ENCODE data around the gene SNTN.
"Not testable (repeated sequence)": the region's sequence is repeated elsewhere in the genome, so short reads cannot be mapped to it uniquely, and the experiment has no call there.

The SNTN gene

DNA sequence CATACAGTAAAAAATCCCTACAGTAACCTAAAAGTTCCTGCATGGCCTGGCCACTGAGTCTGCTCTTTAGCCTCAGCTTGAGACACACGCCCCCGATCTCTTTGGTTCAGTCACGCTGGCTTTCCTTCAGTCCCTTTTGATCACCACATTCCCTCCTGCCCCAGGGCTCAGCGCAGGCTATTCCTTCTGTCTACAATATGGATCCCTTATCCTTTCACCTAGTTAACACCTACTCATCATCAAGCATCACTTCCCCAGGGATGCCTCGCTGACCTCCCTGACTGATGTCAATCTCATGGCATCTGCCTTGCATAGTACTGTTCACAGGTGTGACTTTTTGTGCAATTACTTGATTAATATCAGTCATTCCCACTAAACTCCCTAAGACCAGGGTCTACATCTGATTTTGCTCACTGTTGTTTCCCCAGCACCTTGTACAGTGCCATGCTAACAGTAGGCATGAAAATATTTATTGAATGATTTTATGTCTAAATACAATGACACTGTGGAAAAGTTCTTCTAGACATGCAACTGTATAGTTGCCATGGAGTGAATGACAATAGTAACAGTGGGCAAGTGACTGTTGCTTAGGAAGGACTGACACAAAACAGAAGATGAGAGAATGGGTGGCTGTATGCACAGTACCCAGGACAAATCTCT lies at the start of gene SNTN:
SNTN (plus strand) TSS at position 610 of the 660 bp plus-strand sequence; CDS start at position 623, 13 bp downstream.
- no peak for DNase-seq

DNA sequence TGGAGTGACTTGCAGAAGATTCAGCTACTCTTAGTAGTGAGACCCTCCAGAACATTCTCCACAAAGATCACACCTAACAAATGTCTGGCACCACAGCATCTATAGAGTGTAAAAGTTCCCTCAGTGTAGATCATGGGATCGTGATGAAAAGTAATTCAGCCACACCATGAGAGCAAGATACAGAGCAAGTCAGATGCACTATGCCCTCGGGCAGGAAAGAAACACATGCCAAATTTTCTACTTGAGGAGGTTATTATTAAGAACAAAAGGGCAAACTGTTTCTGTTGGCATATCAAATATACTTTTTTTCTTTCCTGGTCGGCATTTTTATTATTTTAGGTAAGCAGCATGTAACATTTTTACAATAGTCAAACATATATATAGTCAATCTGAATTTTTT lies 44.8 kb upstream of the SNTN start:
- DNase-seq, result no peak

DNA sequence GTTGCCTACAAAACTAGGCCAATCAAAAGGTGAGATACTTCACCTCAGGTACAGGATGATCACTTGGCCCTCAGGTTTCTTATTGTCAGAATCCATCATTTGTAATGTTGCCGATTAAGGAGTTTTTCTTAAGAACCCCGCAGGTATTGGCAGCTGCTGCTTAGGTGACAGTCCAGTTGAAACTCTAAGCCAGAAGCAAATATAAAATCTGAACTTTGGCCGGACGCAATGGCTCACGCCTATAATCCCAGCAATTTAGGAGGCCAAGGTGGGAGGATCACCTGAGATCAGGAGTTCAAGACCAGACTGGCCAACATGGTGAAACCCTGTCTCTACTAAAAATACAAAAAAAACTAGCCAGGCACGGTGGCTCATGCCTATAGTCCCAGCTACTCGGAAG lies 43.1 kb upstream of the SNTN start:
- no peak for DNase-seq

DNA sequence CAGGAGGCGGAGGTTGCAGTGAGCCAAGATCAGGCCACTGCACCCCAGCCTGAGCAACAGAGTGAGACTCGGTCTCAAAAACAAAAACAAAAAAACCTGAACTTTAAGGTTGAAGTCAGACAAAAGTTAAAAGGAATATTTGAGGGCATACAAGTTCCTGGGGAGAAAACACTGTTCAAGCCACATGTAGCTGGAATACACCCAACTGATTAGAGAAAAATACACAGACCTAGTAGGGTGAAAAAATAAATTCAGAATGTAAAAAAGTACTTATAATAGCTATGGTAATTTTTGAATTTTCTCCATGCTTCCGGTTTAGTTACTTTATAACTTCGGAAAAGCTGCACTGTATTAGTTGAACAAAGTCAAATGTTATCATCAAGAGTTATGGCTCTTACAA lies 42.6 kb upstream of the SNTN start:
- DNase-seq, result no peak

DNA sequence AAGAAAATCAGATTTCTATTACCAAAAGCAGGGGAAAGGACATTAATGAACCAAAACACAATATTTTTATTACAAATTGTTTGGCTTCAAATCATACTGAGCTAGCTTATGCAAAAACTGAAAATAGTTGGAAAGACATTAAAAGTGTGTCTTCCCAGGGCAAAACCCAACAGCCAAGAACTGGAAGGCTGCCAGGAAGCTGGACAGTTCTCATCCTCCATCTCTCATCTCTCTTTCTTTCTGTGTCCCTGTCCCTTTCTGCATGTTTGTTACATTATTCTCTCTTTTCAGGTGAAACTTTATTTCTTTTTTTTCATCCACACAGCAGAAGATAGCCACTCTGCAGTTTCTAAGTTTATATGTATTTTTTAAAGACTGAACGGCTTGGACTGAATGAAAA lies 41.1 kb upstream of the SNTN start:
- DNase-seq, result no peak

DNA sequence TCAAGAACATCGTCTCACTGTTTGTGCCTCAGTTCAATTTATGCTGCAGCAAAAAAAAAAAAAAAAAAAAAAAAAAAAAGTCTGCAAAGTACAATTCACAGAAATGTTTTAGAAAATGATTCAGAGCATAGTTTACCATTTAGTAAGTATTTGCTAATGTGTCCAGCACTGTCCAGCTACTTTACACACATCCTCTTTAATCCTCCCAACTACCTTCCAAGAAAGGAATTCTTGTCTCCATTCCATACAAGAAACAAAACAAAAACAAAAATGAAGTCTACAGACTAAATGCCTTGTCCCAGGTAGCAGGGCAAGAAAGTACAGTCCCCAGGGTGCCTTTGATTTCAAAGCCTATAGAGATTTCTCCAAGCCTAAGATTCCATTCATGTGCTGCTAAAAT lies 38.9 kb upstream of the SNTN start:
- DNase-seq, result no peak

DNA sequence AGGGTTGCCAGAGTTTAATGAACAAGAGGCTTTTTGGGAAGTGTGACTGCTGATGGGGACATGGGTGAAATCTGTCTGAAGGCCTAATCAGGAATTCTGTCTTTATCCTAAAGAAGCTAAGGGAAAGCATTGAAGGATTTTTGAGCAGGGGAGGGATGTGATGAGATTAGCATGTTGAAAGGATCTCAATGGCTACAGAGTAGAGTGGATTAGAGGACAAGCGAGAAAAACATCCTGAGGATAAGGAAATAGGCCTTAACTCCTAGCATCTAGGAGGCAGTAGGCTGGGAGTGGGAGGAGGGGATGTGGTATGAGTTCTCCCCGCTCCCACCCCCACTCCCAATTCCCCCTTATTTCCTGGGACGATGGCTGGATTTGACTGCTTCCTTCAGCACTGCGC lies 35.1 kb upstream of the SNTN start:
- DNase-seq, result no peak

DNA sequence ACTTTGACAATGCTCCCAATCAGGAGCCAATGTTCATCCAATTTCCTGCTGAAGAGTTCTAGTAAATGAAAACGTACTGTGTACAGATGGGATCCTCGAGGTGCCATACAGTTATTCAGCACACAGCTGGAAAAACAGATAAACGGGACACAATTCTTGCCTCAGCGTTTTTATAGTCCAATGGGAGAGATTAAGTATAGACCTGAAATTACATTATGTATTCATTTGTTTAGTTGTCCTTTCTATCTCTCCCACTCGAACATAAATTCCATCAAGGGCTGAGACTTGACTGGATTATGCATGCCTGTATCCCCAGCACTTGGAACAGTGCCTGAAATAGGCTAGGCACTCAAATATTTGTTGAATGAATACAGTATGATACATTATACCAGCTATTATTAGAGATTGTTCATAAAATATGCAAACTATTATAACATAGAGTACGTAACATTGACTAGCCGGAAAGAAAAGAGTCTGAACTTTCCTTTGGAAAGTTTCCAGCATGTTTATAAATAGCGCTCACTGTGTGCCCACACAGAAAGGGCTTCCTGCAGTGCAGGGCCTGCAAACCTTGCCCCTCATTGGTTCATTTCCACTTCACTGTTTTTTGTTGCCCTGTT lies 27.4 kb upstream of the SNTN start:
- DNase-seq, result no peak

DNA sequence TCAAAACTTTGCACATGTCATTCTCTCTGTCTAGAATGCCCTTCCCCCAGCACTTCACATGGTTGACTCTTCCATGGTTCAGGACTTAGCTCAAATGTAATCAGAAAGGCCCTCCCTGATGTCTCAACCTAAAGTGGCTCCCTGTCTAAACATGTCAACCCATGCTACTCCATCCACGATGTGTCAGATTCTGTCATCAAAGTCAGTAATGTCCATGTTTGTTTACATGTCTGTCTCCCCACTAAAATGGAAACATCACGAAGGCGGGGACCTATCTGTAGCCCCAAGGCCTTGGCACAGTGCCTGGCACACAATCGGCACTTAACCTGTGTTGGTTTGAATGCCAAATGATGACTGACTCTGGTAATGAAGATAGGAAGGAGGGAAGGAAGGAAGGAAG lies 20.8 kb upstream of the SNTN start:
- no peak for DNase-seq

DNA sequence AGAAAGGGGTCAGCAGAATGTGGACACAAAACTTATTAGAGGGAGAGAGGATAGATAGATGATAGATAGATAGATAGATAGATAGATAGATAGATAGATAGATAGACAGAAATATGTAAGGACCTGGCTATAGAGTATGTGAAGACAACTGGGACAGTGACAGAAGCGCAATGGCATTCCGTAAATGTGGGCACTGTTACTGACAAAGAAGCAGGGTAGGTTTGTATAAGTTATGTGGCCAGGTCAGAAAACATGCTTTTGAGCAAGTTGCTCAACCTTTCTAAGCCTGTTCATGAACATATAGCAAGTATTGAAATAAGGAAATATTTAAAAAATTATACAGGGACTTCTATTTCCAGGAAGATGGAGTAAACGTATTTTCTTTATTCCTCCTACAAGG lies 17.3 kb upstream of the SNTN start:
- DNase-seq, result no peak

DNA sequence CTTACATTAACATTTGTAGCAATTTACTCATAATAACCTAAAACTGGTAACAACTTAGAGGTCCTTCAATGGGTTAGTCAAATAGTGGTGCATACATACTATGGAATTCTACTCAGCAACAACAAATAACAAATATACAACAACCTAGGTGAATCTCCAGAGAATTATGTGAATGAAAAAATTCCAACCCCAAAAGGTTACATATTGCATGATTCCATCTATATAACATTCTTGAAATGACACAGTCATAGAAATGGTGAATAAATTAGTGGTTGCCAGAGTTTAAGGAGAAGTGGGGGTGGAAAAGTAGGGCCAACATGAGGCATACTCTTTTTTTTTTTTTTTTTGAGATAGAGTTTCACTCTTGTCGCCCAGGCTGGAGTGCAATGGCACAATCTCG lies 12.7 kb upstream of the SNTN start:
- no peak for DNase-seq

DNA sequence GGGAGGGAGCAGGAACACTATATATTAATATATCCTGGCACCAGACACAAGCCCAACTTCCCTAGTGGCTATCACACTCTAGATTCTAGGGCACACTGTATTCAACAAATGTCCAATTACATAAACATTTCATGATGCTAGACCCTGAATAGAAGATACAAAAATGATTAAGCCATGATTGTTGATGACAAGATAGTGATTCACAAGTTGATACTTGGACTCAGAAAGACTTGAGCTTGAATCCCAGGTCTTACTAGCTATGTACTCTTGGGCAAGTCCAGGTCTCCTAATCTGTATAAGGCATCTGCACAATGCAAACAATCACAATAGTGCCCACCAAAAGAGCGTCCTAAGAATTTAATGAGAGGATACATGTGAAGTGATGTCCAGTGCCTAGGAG lies 10.0 kb upstream of the SNTN start:
- DNase-seq, result no peak

DNA sequence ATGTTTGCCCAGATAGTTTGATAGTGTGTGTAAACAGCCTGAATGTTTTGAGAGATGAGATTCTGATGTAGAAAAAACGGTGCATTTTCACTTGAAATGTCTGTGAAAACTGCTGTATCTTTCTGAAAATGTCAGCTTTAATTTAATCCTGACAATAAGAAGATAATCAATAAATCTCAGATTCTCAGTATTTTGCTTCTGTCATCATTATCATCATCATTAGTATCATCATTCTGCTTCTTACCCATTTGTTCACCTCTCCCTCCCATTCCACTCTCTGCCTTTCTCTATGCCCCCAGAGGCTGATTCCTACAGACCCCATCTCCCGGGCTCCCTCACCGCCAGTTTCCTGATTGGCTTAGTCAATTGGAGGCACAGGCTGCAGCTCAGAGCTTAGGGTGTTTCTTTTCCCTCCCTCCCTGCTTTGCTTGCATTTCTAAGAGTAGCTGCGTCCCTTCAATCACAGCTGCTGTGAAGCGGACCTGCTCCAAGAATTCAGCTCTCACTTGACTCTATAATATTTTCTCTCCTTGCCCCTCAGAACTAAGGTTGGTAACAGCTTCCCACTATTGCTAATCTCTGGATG lies 8.2 kb upstream of the SNTN start:
- no peak for DNase-seq

DNA sequence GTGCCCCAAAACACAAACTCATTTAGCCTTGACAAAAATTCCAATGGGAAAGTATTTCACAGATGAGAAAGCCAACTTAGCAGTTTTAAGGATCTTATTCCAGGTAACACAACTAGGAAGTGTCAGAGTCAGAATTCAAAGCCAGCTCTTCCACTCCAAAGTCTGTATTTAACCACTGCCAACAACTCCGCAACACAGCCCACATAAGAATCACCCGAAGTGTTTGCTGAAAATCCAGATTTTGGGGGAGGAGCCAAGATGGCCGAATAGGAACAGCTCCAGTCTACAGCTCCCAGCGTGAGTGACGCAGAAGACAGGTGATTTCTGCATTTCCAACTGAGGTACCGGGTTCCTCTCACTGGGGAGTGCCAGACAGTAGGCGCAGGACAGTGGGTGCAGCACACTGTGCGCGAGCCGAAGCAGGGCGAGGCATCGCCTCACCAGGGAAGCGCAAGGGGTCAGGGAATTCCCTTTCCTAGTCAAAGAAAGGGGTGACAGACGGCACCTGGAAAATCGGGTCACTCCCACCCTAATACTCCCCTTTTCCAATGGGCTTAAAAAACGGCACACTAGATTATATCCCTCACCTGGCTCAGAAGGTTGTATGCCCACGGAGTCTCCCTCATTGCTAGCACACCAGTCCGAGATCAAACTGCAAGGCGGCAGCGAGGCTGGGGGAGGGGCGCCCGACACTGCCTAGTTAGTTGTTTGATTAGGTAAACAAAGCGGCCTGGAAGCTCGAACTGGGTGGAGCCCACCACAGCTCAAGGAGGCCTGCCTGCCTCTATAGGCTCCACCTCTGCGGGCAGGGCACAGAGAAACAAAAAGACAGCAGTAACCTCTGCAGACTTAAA lies 7.3 kb upstream of the SNTN start:
- DNase-seq, result not testable (repeated sequence)

DNA sequence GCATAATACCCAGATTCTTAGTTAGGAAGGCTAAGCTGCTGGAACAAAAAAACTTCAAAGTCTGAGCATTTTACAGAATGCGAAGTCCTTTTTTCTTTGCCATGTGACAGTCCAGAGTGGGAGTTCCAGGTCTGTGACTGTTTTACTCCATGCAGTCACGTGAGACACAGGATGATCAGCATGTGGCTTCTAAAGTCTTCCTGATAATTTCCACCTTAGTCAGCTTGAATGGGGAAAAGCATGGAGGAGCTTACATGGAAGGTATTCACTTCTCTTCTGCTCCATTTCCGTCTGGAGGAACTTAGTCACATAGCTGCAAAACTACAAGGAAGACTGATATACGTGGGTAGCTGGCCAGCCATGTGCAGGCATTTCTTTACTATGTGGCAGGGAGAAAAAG lies 1.7 kb downstream of the SNTN start:
- no peak for DNase-seq

DNA sequence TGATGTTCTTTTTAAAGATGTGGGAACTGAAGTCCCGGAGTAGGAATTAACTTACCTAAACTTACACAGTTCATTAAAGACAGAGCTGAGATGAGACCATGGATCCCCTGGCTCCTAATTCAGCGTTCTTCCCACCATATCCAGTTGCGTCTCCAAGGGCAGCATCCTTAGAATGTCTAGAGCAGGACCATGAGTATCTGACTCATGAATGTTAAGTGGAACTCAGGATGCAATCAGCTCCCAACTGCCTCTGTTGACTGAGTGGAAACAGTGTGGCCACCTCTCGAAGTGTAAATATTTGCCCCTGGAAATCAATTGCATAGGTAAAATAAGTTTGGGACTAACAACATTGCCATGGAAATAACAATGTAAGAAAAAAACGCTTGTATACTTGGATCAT lies 2.5 kb downstream of the SNTN start:
- no peak for DNase-seq

DNA sequence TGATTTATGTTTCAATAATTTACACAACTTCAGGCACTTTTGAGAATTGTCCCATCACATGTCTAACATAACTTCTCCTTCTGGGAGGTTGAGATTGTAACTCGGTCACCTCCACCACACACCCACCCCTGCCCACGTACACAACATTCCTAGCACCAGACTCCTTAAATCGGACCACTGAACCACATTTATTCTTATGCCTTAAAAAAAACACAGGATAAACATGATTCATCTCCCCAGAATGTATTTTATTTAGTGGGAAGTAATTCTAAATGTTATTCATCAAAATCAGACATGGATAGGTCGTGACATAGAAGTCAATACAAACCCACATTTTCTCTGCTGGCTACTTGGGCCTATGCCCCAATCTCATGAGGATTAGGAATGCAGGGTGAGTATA lies 3.0 kb downstream of the SNTN start:
- no peak for DNase-seq

DNA sequence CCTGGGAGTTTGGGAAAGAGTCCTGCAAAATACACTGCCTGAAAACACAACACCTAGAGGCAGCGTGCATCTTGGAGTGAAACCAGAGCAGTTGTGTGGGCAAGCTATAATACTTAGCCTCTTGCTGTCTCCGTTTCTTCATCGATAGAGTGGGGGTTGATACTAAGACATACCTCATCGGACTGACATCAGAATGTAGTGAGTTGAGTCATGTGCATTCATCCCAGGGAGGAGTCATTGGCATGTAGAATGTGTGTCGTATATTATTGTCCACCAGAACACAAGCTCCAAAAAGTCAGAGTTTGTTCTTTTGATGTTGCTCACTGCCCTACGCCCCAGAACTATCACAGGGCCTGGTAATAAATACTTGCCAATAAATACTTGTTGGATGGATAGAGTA lies 4.3 kb downstream of the SNTN start:
- DNase-seq, result no peak

DNA sequence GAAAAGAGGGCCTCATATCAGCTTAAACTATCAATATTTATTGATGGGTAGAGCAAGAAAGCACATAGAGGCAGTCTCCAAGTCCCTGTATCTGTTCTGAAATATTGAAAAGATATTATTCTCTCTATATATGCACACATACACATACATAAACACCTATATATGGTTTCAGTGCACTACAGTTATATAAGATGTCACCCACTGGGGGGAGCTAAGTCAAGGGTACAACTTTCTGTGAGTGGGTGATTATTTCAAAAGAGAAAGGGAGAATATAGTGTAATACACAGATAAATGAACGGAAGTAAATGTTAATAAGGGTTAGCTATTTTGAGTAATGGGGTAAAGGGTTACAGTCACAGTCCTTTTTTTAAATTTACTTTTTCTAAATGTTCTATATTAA lies 8.8 kb downstream of the SNTN start:
- no peak for DNase-seq

DNA sequence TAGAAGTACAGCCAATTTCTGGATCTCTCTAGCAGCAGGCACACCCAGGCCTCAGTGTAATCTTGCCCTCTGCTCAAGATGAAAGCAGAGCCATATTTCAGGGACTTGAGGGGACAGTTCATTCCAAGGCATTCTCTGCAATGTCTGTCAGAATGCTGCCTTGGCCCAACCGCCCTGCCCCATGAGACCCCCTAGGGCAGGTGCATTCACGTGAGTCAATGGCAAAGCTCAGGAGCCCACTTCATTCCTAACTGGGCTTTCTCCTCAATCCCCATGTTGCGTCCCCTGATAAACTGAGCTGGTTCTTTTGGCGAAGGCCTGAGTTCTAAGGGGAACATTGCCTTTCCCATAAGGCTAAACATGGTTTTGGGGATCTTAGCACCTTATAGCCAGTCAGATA lies 9.5 kb downstream of the SNTN start:
- DNase-seq, result no peak

DNA sequence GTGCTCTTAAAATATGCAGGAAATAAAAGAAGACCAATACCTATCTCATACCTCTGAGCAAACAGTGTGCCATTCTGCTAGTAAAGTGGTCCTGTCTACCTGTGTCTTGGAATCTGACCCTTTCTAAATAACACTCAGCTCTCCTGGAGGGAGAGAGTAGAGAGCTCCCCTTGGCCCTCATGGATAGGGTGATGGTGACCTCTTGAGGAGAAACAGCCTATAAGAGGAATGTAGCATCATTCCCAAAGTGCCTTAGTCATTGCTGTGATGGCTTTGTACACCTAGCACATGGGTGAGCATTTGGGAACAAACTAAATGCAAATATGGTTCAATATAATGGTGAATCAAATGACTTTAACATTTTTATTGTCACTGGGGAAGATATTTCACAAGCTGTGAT lies 10.0 kb downstream of the SNTN start:
- DNase-seq, result no peak

DNA sequence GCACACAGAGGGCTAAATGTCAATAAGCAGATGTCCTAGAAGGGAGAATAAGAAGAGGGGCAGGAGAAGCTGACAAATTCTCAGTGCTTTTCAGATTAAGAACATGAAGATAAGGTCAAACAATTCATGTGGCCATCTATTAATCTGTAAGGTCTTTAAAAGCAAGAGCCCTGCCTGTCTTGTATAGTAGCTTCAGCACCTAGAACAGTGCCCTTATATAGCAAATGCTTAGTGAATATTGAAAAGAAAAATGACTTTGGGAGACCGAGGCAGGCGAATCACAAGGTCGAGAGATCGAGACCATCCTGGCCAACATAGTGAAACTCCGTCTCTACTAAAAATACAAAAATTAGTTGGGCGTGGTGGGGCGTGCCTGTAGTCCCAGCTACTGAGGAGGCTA lies 18.1 kb downstream of the SNTN start:
- no peak for DNase-seq

DNA sequence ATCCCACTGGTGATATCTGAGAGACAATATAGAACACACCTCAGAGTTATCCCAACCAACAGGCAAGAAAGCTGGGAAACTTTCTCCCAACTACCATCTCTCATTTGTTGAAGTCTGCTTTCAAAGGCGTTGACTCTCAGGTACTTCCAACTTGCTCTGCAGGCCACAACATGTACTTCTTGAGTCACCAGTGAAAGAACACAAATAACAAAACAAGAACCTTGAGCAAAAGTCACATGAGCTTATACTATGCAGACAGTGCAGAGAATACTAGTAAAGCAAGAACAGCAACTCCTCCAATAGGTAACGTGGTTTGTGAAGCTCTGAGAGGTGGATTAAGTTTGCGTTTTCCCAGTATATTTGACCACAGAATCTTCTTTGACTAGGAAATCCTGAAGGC lies 20.6 kb downstream of the SNTN start:
- no peak for DNase-seq

DNA sequence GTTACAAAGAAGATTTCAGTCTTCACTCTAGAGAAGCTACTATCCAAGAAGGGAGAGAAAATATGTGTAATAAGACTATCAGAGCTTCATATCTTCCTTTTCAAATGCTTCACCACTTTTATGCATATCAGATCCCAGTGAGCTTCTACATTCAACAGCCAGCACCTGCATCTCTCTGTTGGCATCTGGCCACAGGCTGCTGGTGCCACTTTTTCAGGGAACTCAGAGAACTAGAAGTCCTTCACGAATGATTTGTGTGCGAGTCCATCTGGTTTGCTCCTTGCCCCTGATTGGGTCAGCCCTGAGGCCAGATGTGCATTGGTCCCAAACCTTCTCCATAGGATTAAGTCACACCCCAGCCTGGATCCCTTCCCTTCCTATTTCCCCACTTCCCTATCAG lies 22.1 kb downstream of the SNTN start:
- DNase-seq, result no peak
